ENCODE measurements around the gene TAF1. TPM values are rescaled to one million over a fixed set of nuclear protein-coding genes. Genes with fewer than 3 reads are reported as not detected.

The TAF1 gene
- total and polyA plus RNA-seq, 2 donors (not counting 3 experiments of a cell fraction or from before 2014, with no cell fraction given): 8.2 to 41.0 TPM

GRCh38 chrX:71515038-71515396 lies 148.9 kb downstream of the TAF1 start:
- BruUV-seq (replicated peaks): no TSS peak
- Histone ChIP-seq H3K9ac (replicated peaks; ENCODE audit: extremely low read depth, insufficient read depth, low read length) (no peak overlapping the region), H3K36me3 (ENCODE audit: control insufficient read depth in 2 of 2, extremely low read depth in 1 of 2, insufficient read depth in 2 of 2, low read length in 2 of 2) (no peaks in the 10 kb centered on the region), H3K27ac (ENCODE audit: insufficient read depth, low read depth, low read length) (no peak overlapping the region), H3K9me1 (replicated peaks; ENCODE audit: control insufficient read depth, extremely low read depth, insufficient read depth, low read length) (no peaks in the 10 kb centered on the region), H3K9me3 (replicated peaks; ENCODE audit: control insufficient read depth, insufficient read depth, low read length) (no peaks in the 10 kb centered on the region), H3K79me2 (ENCODE audit: control insufficient read depth, insufficient read depth, low read length) (no peaks in the 10 kb centered on the region), H3K4me1 (ENCODE audit: control insufficient read depth, extremely low read depth, insufficient read depth, low read length) (no peaks in the 10 kb centered on the region), H3K4me2 (ENCODE audit: insufficient read depth, low read length) (no peak overlapping the region), H2AFZ (ENCODE audit: low read depth, low read length) (no peak overlapping the region), H3K4me3 (replicated peaks in 1 of 3; ENCODE audit: insufficient read depth in 1 of 3, low read depth in 1 of 3, low read length in 3 of 3) (no peak overlapping the region), H4K20me1 (replicated peaks; ENCODE audit: control insufficient read depth, extremely low read depth, insufficient read depth, low read length) (no peaks in the 10 kb centered on the region), H3K27me3 (ENCODE audit: control insufficient read depth in 2 of 2, insufficient read depth in 2 of 2, low read length in 2 of 2) (no peaks in the 10 kb centered on the region)
- DNase-seq (ENCODE audit: low read depth, low spot score): no peak
- TF ChIP-seq MYC (IDR thresholded peaks at IDR 0.05; ENCODE audit: low read depth, low read length) (no peak), FOS (IDR thresholded peaks at IDR 0.05; ENCODE audit: borderline replicate concordance, insufficient read depth, low read length) (no peak), JUN (IDR thresholded peaks at IDR 0.05; ENCODE audit: borderline replicate concordance, insufficient read depth, insufficient read length, low read depth) (no peak), POLR2A (IDR thresholded peaks at IDR 0.05; ENCODE audit: low read depth, low read length) (no peak), GATA2 (IDR thresholded peaks at IDR 0.05; ENCODE audit: insufficient read depth, insufficient read length, low read depth, low read length) (no peak), EZH2 (IDR thresholded peaks at IDR 0.05; ENCODE audit: borderline replicate concordance, low read depth, low read length, severe bottlenecking) (no peak), CTCF (IDR thresholded peaks at IDR 0.05; ENCODE audit: extremely low read depth in 1 of 2, insufficient read depth in 1 of 2, low read depth in 1 of 2, low read length in 2 of 2) (no peak), POLR2AphosphoS5 (IDR thresholded peaks at IDR 0.05; ENCODE audit: insufficient read depth, low read depth, low read length) (no peak), MAX (IDR thresholded peaks at IDR 0.05; ENCODE audit: insufficient read depth, insufficient read length) (no peak)
- CTCF ChIA-PET: no interaction called here
- dilution Hi-C loops (cut with MboI; ENCODE audit: extremely low pct_ligation_motif_present, low sequenced_read_pairs): no loop called here
- FAIRE-seq: no peak
- POLR2A ChIA-PET: no interaction called here
- intact Hi-C loops (cut with micrococcal nuclease): no loop called here

Small RNA genes within 50 kb of the gene (small RNA-seq; reads per million reads assigned to genes)
- gene AL590762.4 (ENCODE audit: insufficient read depth, insufficient read length, low read depth, low replicate concordance) (not detected), gene RF00019 (ENCODE audit: insufficient read depth, insufficient read length, low read depth, low replicate concordance) (not detected)

Other genes starting within 250 kb of the TAF1 start
- 61.4 and 65.3 TPM in 2 replicates for gene MED12, start 247.8 kb upstream of the TAF1 start, total RNA-seq
- 27.4 and 28.1 TPM in 2 replicates for gene MED12, start 247.8 kb upstream of the TAF1 start, polyA plus RNA-seq
- 0.40 and 0.85 TPM in 2 replicates for gene NLGN3, start 221.5 kb upstream of the TAF1 start, total RNA-seq
- gene NLGN3, start 221.5 kb upstream of the TAF1 start, polyA plus RNA-seq: 0.37 and 0.40 TPM in 2 replicates
- gene GJB1, start 143.1 kb upstream of the TAF1 start, total RNA-seq: not detected in 2 replicates
- gene GJB1, start 143.1 kb upstream of the TAF1 start, polyA plus RNA-seq: not detected in 2 replicates
- gene ZMYM3, start 112.2 kb upstream of the TAF1 start, total RNA-seq: 32.9 and 33.1 TPM in 2 replicates
- 24.7 and 26.5 TPM in 2 replicates for gene ZMYM3, start 112.2 kb upstream of the TAF1 start, polyA plus RNA-seq
- gene NONO, start 82.7 kb upstream of the TAF1 start, total RNA-seq: 465 and 466 TPM in 2 replicates
- 249 and 471 TPM in 2 replicates for gene NONO, start 82.7 kb upstream of the TAF1 start, polyA plus RNA-seq
- gene ITGB1BP2, start 64.6 kb upstream of the TAF1 start, total RNA-seq: 4.6 and 5.9 TPM in 2 replicates
- 1.2 and 1.8 TPM in 2 replicates for gene ITGB1BP2, start 64.6 kb upstream of the TAF1 start, polyA plus RNA-seq
- 128 and 129 TPM in 2 replicates for gene OGT, start 166.7 kb downstream of the TAF1 start, total RNA-seq
- gene OGT, start 166.7 kb downstream of the TAF1 start, polyA plus RNA-seq: 136 and 141 TPM in 2 replicates
- 2.3 and 4.0 TPM in 2 replicates for gene GCNA, start 212.1 kb downstream of the TAF1 start, total RNA-seq
- 0.92 and 1.0 TPM in 2 replicates for gene GCNA, start 212.1 kb downstream of the TAF1 start, polyA plus RNA-seq